ENCODE results near the gene FAU.

FAU gene

GRCh38 chr11:65104628-65105027 lies 17.3 kb downstream of the FAU start:
- ATAC-seq = no peak
- TF ChIP-seq OSR1 (CRISPR knock-in tag; IDR thresholded peaks at IDR 0.05) (no peak), ARNTL (CRISPR knock-in tag; IDR thresholded peaks at IDR 0.05; ENCODE audit: borderline replicate concordance, low read depth) (no peak), SNAI2 (CRISPR knock-in tag; IDR thresholded peaks at IDR 0.05) (no peak), ESRRG (CRISPR knock-in tag; IDR thresholded peaks at IDR 0.05) (no peak), ZC3H10 (CRISPR knock-in tag; IDR thresholded peaks at IDR 0.05) (no peak), TOX (CRISPR knock-in tag; IDR thresholded peaks at IDR 0.05; ENCODE audit: borderline replicate concordance) (no peak), RARB (CRISPR knock-in tag; IDR thresholded peaks at IDR 0.05) (no peak), POU6F1 (CRISPR knock-in tag; IDR thresholded peaks at IDR 0.05; ENCODE audit: borderline replicate concordance, low read depth) (no peak), ZNF70 (CRISPR knock-in tag; IDR thresholded peaks at IDR 0.05) (no peak), GLIS3 (CRISPR knock-in tag; IDR thresholded peaks at IDR 0.05) (no peak), CSDC2 (CRISPR knock-in tag; IDR thresholded peaks at IDR 0.05) (no peak), ZFP3 (CRISPR knock-in tag; IDR thresholded peaks at IDR 0.05) (no peak), ZNF8 (CRISPR knock-in tag; IDR thresholded peaks at IDR 0.05) (no peak), BACH2 (CRISPR knock-in tag; IDR thresholded peaks at IDR 0.05; ENCODE audit: borderline replicate concordance) (no peak)
- TF ChIP-seq, protein P1, sequence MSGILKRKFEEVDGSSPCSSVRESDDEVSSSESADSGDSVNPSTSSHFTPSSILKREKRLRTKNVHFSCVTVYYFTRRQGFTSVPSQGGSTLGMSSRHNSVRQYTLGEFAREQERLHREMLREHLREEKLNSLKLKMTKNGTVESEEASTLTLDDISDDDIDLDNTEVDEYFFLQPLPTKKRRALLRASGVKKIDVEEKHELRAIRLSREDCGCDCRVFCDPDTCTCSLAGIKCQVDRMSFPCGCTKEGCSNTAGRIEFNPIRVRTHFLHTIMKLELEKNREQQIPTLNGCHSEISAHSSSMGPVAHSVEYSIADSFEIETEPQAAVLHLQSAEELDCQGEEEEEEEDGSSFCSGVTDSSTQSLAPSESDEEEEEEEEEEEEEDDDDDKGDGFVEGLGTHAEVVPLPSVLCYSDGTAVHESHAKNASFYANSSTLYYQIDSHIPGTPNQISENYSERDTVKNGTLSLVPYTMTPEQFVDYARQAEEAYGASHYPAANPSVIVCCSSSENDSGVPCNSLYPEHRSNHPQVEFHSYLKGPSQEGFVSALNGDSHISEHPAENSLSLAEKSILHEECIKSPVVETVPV (CRISPR knock-in tag; IDR thresholded peaks at IDR 0.05) = no peak
- TF ChIP-seq, protein P2, sequence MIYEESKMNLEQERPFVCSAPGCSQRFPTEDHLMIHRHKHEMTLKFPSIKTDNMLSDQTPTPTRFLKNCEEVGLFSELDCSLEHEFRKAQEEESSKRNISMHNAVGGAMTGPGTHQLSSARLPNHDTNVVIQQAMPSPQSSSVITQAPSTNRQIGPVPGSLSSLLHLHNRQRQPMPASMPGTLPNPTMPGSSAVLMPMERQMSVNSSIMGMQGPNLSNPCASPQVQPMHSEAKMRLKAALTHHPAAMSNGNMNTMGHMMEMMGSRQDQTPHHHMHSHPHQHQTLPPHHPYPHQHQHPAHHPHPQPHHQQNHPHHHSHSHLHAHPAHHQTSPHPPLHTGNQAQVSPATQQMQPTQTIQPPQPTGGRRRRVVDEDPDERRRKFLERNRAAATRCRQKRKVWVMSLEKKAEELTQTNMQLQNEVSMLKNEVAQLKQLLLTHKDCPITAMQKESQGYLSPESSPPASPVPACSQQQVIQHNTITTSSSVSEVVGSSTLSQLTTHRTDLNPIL (CRISPR knock-in tag; IDR thresholded peaks at IDR 0.05; ENCODE audit: low read depth) = no peak
- TF ChIP-seq, protein P3, sequence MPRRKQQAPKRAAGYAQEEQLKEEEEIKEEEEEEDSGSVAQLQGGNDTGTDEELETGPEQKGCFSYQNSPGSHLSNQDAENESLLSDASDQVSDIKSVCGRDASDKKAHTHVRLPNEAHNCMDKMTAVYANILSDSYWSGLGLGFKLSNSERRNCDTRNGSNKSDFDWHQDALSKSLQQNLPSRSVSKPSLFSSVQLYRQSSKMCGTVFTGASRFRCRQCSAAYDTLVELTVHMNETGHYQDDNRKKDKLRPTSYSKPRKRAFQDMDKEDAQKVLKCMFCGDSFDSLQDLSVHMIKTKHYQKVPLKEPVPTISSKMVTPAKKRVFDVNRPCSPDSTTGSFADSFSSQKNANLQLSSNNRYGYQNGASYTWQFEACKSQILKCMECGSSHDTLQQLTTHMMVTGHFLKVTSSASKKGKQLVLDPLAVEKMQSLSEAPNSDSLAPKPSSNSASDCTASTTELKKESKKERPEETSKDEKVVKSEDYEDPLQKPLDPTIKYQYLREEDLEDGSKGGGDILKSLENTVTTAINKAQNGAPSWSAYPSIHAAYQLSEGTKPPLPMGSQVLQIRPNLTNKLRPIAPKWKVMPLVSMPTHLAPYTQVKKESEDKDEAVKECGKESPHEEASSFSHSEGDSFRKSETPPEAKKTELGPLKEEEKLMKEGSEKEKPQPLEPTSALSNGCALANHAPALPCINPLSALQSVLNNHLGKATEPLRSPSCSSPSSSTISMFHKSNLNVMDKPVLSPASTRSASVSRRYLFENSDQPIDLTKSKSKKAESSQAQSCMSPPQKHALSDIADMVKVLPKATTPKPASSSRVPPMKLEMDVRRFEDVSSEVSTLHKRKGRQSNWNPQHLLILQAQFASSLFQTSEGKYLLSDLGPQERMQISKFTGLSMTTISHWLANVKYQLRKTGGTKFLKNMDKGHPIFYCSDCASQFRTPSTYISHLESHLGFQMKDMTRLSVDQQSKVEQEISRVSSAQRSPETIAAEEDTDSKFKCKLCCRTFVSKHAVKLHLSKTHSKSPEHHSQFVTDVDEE (CRISPR knock-in tag; IDR thresholded peaks at IDR 0.05) = no peak
- TF ChIP-seq, protein P4, sequence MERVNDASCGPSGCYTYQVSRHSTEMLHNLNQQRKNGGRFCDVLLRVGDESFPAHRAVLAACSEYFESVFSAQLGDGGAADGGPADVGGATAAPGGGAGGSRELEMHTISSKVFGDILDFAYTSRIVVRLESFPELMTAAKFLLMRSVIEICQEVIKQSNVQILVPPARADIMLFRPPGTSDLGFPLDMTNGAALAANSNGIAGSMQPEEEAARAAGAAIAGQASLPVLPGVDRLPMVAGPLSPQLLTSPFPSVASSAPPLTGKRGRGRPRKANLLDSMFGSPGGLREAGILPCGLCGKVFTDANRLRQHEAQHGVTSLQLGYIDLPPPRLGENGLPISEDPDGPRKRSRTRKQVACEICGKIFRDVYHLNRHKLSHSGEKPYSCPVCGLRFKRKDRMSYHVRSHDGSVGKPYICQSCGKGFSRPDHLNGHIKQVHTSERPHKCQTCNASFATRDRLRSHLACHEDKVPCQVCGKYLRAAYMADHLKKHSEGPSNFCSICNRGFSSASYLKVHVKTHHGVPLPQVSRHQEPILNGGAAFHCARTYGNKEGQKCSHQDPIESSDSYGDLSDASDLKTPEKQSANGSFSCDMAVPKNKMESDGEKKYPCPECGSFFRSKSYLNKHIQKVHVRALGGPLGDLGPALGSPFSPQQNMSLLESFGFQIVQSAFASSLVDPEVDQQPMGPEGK (CRISPR knock-in tag; IDR thresholded peaks at IDR 0.05; ENCODE audit: borderline replicate concordance) = no peak

DNA sequence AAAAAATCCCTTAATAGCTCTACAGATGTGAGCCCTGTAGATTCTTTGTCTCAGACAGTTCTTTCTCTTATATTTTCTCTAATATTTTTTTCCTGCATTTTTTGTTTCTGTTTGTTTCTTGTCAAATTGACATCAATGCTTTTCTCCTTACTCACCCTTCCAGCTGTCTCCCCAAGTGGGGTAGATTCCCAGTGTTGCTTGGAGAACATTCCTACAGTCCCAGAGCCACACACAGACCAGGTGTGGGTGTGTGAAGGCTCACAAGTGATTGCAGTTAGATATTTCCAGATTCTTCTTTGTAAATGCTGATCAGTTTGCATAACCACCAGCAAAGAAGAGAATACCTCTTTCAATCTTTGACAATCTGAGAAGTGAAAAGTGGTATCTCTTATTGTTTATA lies 18.5 kb downstream of the FAU start:
- no peak for ATAC-seq
- TF ChIP-seq ZNF70 (CRISPR knock-in tag; IDR thresholded peaks at IDR 0.05) = no peak
- no peak for TF ChIP-seq ZC3H10 (CRISPR knock-in tag; IDR thresholded peaks at IDR 0.05)
- TF ChIP-seq, protein P2 (CRISPR knock-in tag; IDR thresholded peaks at IDR 0.05; ENCODE audit: low read depth) = no peak
- TF ChIP-seq ZFP30 (CRISPR knock-in tag; IDR thresholded peaks at IDR 0.05) = no peak
- TF ChIP-seq ESRRG (CRISPR knock-in tag; IDR thresholded peaks at IDR 0.05) = no peak
